GM19324 (cell line): ENCODE results near the gene DPPA4.

ENCODE experiments used
- ATAC-seq: cut with Tn5 transposase; IDR thresholded peaks from one replicate; pipeline ENCODE4 v1.9.1; 2021; ENCODE audit warnings: mild to moderate bottlenecking, moderate library complexity; ENCODE audit not compliant: unreplicated experiment, low FRiP score

Gene DPPA4

GRCh38 chr3:109339714-109340648, 2.6 kb upstream of the DPPA4 start:
- ATAC-seq, result no peak

- ATAC-seq, result no peak
Measured at GRCh38 chr3:109339197-109339596, 1.9 kb upstream of the DPPA4 start.

- ATAC-seq, result no peak
Measured at GRCh38 chr3:109338322-109338721, 976 bp upstream of the DPPA4 start.

GRCh38 chr3:109336291-109336861, 970 bp downstream of the DPPA4 start:
- ATAC-seq, result no peak

- no peak for ATAC-seq
Measured at GRCh38 chr3:109334572-109334971, 2.8 kb downstream of the DPPA4 start.

GRCh38 chr3:109331692-109332091, 5.7 kb downstream of the DPPA4 start:
- ATAC-seq, result no peak

- no peak for ATAC-seq
Measured at GRCh38 chr3:109330405-109330804, 6.9 kb downstream of the DPPA4 start.

- no peak for ATAC-seq
Measured at GRCh38 chr3:109328202-109328601, 9.1 kb downstream of the DPPA4 start.

- ATAC-seq, result no peak
Measured at GRCh38 chr3:109325657-109326056, 11.7 kb downstream of the DPPA4 start.

- ATAC-seq, result no peak
Measured at GRCh38 chr3:109325109-109325508, 12.2 kb downstream of the DPPA4 start.

- ATAC-seq, result no peak
Measured at GRCh38 chr3:109316162-109316730, 21.1 kb downstream of the DPPA4 start, which contains the start of gene DPPA2. DPPA2 (minus strand) TSS chr3:109316517; CDS start chr3:109314542, 1,975 bp downstream.

GRCh38 chr3:109313061-109313460, 24.3 kb downstream of the DPPA4 start:
- no peak for ATAC-seq

GRCh38 chr3:109297496-109297895, 39.9 kb downstream of the DPPA4 start:
- ATAC-seq, result no peak

- ATAC-seq, result no peak
Measured at GRCh38 chr3:109284071-109284470, 53.3 kb downstream of the DPPA4 start.

- ATAC-seq, result no peak
Measured at GRCh38 chr3:109278546-109278945, 58.8 kb downstream of the DPPA4 start.

GRCh38 chr3:109278141-109278540, 59.2 kb downstream of the DPPA4 start:
- ATAC-seq, result no peak
